ENCODE results near the gene PRMT7. TPM values are rescaled to one million over a fixed set of nuclear protein-coding genes. Genes with fewer than 3 reads are reported as not detected.
A peak's percentile ranks its signal among the peaks of the same experiment; 100 is the strongest.

PRMT7 gene
- total RNA-seq, 1 experiment from 2014 or later: 59.3 TPM

- Mint-ChIP-seq H3K27me3 (ENCODE audit: low read depth) (peaks cover 15% of the 10 kb centered on the region), H3K4me3 (peak overlapping the region; percentile 49), H3K36me3 (no peaks in the 10 kb centered on the region), H3K27ac (peak overlapping the region; percentile 66; the same call in 1 of the 2 replicates), H3K9me3 (no peaks in the 10 kb centered on the region), H3K4me1 (peaks cover 34% of the 10 kb centered on the region)
- no peak for TF ChIP-seq ELF4 (CRISPR knock-in tag; IDR thresholded peaks at IDR 0.05; ENCODE audit: low read depth)
- no peak for TF ChIP-seq AR (CRISPR knock-in tag; IDR thresholded peaks at IDR 0.05)
- DNase-seq (ENCODE audit: low spot score) (peak; percentile 25), ATAC-seq (peak; percentile 46)
- POLR2A ChIA-PET: no interaction called here
- CTCF ChIA-PET: interaction anchor here (0.9 to 1.3 kb wide), 3 partner anchors 11 to 100 kb away, joined by 3 read pairs; no protein-coding TSS in a partner anchor
Measured at GRCh38 chr16:68267612-68268405, 43.0 kb upstream of the PRMT7 start.

GRCh38 chr16:68269793-68270192 lies 41.0 kb upstream of the PRMT7 start:
- H3K27me3 Mint-ChIP-seq (ENCODE audit: low read depth): peaks cover 4% of the 10 kb centered on the region; the same call in 1 of the 2 replicates
- H3K27ac Mint-ChIP-seq: no peak overlapping the region
- ChIA-PET POLR2A (interaction anchor here (0.6 kb wide), 1 partner anchor 29 kb away, joined by 4 read pairs; no protein-coding TSS in a partner anchor), CTCF (interaction anchor here (0.6 kb wide), 1 partner anchor 17 kb away, joined by 3 read pairs; no protein-coding TSS in a partner anchor)
- DNase-seq (ENCODE audit: low spot score) (no peak), ATAC-seq (no peak)
- TF ChIP-seq FOXK1 (CRISPR knock-in tag; IDR thresholded peaks at IDR 0.05) (no peak), GABPB1 (CRISPR knock-in tag; IDR thresholded peaks at IDR 0.05) (no peak), ZNF121 (CRISPR knock-in tag; IDR thresholded peaks at IDR 0.05) (peak; percentile 79)
- H3K4me3 Mint-ChIP-seq: no peak overlapping the region
- H3K9me3 Mint-ChIP-seq: no peaks in the 10 kb centered on the region
- peaks cover 12% of the 10 kb centered on the region for H3K36me3 Mint-ChIP-seq
- H3K4me1 Mint-ChIP-seq: peaks cover 31% of the 10 kb centered on the region

- H3K4me1 Mint-ChIP-seq: peaks cover 27% of the 10 kb centered on the region
- ATAC-seq (no peak), DNase-seq (ENCODE audit: low spot score) (no peak)
- H3K27ac Mint-ChIP-seq: no peak overlapping the region
- no peak for TF ChIP-seq CREM (CRISPR knock-in tag; IDR thresholded peaks at IDR 0.05)
- H3K4me3 Mint-ChIP-seq: no peak overlapping the region
- ChIA-PET CTCF (no interaction called here), POLR2A (interaction anchor here (0.6 kb wide), 1 partner anchor 30 kb away, joined by 4 read pairs; no protein-coding TSS in a partner anchor)
- no peaks in the 10 kb centered on the region for H3K9me3 Mint-ChIP-seq
- H3K27me3 Mint-ChIP-seq (ENCODE audit: low read depth): no peaks in the 10 kb centered on the region; the same call in 1 of the 2 replicates
- H3K36me3 Mint-ChIP-seq: peaks cover 12% of the 10 kb centered on the region
Measured at GRCh38 chr16:68270353-68270752, 40.5 kb upstream of the PRMT7 start.

GRCh38 chr16:68272507-68273209 lies 38.2 kb upstream of the PRMT7 start:
- POLR2A ChIA-PET: no interaction called here
- no peak overlapping the region for H3K27ac Mint-ChIP-seq
- no peak for DNase-seq (ENCODE audit: low spot score)
- TF ChIP-seq JUN (CRISPR knock-in tag; IDR thresholded peaks at IDR 0.05) (no peak), ZNF219 (CRISPR knock-in tag; IDR thresholded peaks at IDR 0.05; ENCODE audit: borderline replicate concordance) (no peak), FOXJ3 (CRISPR knock-in tag; IDR thresholded peaks at IDR 0.05; ENCODE audit: borderline replicate concordance) (no peak), NR1H2 (CRISPR knock-in tag; IDR thresholded peaks at IDR 0.05) (no peak), AR (CRISPR knock-in tag; IDR thresholded peaks at IDR 0.05) (no peak), FOXP4 (CRISPR knock-in tag; IDR thresholded peaks at IDR 0.05) (no peak), ZNF281 (CRISPR knock-in tag; IDR thresholded peaks at IDR 0.05) (no peak), SP1 (CRISPR knock-in tag; conservative IDR thresholded peaks at IDR 0.05) (no peak), MXD4 (CRISPR knock-in tag; IDR thresholded peaks at IDR 0.05; ENCODE audit: borderline replicate concordance) (no peak)

More at GRCh38 chr16:68272507-68273209, 38.2 kb upstream of the PRMT7 start:
- CTCF ChIA-PET: interaction anchor here (1.4 to 2.8 kb wide), 3 partner anchors 9 to 38 kb away, joined by 4 to 12 read pairs (median 8); partner anchors contain the start of genes PRMT7, SLC7A6 and SLC7A6OS
- Mint-ChIP-seq H3K4me1 (peaks cover 16% of the 10 kb centered on the region), H3K36me3 (peaks cover 14% of the 10 kb centered on the region), H3K27me3 (ENCODE audit: low read depth) (no peaks in the 10 kb centered on the region), H3K4me3 (no peak overlapping the region), H3K9me3 (no peaks in the 10 kb centered on the region)
- ATAC-seq: no peak
